HG02610 (cell line): ENCODE data around the gene PTGES3L.
"Not testable (repeated sequence)": the region's sequence is repeated elsewhere in the genome, so short reads cannot be mapped to it uniquely, and the experiment has no call there.

ENCODE experiments used
- ATAC-seq: cut with Tn5 transposase; IDR thresholded peaks from one replicate; pipeline ENCODE4 v1.9.1; 2021; ENCODE audit warnings: mild to moderate bottlenecking, moderate library complexity; ENCODE audit not compliant: unreplicated experiment

PTGES3L gene

DNA sequence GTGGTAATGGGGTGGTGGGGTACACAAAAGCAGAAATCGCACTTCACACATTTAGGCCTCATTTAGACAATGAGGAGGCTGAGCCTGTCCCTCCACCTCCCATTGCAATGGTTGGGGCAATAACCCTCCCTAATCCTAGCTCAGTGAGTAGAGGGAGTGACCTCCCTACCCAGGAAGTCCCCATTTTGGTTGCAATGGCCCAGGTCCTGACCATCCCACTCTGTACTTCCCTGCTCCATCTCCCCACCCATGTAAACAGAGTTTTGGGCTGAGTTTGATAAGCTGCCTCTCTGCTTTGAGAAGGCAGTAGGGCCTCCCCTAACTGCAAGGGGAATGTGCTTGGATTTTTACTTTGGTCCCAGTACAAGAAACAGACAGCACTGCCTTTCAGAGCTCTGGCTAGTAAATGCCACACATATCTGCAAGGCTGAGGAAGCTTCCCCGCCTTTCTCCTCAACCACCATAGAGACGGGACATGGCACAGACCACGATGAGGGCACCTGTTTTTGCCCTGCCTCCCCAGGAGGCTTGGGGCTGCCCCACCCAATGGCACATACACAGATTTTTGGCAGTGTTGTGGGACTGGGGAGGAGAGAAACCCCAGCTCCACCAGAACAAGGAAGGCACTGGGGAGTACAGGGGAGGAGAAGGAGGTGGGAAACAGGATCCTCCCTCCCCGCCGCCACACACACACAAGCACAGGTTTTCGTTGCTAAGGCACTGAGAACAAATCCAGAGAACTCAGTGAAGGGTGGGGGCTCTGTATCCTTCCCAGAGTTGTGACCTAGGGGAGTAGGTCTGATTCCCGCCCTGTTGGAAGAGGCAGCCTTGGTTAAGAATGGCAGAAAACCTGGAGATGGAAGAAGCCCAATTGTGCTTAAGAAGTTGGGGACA is 35.0 kb upstream of the PTGES3L start:
- no peak for ATAC-seq

- ATAC-seq = no peak
These were observed 34.3 kb upstream of the PTGES3L start for GRCh38 chr17:43014020-43014648.

- no peak for ATAC-seq
These were observed 33.4 kb upstream of the PTGES3L start for GRCh38 chr17:43013296-43013695.

DNA sequence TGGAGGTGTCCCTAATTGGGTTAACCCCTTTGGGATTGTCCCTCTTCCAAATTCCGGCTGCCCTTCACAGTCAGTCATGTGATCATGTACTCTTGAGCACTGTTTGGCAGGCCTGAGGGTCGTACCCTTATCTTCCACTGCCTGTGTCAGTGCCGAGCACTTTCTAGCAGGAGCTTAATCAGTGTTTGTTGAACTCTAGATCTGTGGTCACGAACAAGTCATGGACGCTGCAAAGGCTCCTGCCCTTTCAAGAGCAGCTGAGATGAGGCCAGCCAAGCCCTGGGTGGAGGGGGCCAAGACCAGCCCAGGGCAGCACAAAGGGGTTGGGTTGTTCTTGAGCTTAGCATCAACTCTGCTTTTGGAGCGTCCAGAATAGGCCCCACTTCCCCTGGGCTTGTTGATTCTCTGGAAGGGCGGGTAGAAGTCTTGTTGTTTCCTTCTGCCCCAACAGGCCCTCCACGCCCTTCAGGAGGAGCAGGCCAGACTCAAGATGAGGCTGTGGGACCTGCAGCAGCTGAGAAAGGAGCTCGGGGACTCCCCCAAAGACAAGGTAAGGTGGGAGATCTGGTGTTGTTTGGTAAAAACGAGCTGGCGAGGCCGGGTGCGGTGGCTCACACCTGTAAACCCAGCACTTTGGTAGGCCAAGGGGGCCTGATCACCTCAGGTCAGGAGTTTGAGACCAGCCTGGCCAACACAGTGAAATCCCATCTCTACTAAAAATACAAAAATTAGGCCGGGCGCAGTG is 32.0 kb upstream of the PTGES3L start:
- no peak for ATAC-seq

DNA sequence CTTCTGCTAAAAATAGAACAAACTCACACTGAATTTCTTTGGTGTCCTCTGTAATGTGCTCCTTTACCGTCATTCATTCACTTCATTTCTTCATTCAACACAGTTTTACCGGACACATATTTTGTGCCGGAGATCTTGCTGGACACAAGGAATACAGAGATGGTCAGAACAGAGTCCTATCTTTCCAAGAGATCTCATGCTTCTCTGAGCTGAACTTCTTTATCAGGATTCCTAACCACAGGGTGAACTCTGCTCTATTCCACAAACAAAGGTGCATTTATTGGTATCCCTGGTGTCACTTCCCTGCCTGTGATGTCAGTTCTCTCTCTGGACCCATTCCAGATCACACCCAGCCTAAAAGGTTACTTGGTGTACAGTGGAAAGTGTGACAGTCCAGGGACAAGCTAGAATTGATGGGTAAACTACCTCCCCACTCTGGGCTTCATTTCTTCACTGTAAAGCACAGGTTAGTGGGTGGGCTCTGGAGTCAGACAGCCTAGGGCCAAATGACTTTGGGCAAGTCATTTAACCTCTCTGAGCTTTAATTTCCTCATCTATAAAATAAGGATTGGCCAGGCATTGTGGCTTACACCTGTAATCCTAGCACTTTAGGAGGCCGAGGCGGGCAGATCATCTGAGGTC is 30.9 kb upstream of the PTGES3L start:
- no peak for ATAC-seq

DNA sequence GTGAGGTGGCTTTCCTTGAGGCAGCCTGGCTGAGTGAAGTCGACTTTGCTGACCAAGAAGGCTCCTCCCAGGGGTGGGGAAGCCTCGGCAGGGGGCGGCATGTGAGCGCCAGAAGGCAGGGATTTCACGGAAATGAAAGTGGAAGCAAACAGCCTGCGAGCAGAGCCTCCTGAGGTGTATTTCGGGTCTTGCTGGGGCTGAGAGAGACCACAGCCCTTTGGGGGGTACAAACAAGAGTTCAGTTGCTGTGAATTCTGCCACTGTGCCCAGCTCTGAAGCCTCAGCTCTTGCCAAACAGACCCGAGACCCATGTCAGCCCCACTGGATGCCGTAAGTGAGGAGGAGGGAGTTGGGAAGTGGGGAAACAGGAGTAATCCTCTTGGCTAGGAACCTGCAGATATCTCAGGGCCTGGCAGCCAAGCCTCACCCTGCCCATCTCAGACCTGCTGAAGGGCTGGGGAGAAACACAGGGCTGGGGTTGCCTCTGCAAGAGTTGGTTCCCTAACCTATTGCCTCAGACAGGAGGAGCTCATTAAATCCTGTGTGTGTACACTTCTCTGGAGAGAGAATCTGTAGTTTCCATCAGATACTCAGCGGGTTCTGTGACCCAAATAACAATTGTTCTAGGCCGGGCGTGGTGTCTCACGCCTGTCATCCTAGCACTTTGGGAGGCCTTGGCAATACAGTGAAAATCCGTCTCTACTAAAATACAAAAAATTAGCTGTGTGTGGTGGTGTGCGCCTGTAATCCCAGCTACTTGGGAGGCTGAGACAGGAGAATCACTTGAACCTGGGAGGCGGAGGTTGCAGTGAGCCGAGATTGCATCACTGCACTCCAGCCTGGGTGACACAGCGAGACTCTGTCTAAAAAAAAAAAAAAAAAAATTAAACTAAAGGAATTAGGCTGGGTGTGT is 27.0 kb upstream of the PTGES3L start, which contains the start of gene IFI35:
IFI35 (plus strand) TSS at position 146 of the 913 bp plus-strand sequence; CDS start at position 310, 164 bp downstream.
- ATAC-seq = peak; percentile 88

DNA sequence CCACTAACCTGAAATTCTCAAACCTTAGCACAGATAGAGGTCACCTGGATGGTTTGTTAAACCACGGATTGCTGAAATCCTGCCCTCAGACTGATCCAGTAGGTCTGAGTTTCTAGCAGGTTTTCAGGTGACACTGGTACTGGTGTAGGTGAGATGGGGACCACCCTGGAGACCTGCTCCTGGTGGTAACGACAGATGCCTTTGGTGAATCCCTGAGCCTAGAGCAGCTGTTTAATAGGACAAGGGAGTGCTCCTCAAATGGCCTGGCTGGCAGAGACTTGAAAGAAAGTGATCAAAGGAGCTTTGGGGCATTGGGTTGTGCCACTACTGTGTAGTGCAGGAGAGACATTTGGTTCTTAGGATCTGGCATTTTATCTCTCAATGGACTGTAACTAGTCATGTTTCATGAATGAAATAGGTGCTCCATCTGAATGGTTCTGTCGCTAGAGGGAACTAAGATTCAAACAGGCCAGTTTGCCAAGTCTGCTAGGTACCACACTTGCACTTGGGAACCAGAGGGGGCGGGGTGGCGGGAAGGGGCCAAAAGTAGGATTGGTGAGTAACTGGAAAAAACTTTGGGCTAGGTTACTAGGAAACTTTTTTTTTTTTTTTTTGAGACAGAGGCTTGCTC is 23.8 kb upstream of the PTGES3L start:
- ATAC-seq = no peak

DNA sequence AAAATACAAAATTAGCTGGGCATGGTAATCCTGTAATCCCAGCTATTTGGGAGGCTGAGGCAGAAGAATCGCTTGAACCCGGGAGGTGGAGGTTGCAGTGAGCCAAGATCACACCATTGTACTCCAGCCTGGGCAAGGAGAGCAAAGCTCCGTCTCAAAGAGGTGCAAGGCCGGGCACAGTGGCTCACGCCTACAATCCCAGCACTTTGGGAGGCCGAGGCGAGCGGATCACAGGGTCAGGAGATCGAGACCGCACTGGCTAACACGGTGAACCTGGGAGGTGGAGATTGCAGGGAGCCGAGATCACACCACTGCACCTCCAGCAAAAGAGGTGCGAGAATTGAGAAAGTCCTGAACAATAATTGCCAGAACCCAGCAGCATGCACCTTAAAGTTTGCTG is 21.0 kb upstream of the PTGES3L start:
- ATAC-seq = not testable (repeated sequence)

DNA sequence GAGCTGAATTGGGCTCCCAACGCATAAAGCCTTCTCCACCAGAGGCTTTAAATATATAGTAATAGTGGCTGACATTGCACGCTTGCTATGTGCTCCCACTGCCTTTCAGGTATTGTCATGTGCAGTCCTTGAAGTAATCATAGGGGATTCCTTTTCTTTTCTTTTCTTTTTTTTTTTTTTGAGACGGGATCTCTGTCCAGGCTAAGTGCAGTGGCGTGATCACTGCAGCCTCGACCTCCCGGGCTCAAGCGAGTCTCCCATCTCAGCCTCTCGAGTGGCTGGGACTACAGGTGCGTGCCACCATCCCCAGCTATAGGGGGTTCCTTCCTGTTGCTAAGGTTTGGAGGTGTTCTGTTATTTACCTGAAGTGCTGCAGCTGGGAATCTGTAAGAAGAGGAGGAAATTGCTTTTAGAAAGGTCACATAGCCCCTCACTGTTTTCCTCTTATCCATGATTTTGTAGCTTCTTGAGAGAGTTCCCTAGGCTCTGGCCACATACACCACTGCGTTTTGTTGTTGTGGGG is 19.2 kb upstream of the PTGES3L start:
- no peak for ATAC-seq

GRCh38 chr17:42997984-42998938 is 18.4 kb upstream of the PTGES3L start, which contains the start of gene RPL27:
Gene RPL27 (plus strand): TSS chr17:42998419. CDS start chr17:42998751, 332 bp downstream.
- peak; percentile 94 for ATAC-seq

- no peak for ATAC-seq
These were observed 17.6 kb upstream of the PTGES3L start for GRCh38 chr17:42997390-42997983.

- ATAC-seq = not testable (repeated sequence)
These were observed 14.0 kb upstream of the PTGES3L start for GRCh38 chr17:42993913-42994312.

- ATAC-seq = no peak
These were observed 13.0 kb upstream of the PTGES3L start for GRCh38 chr17:42992872-42993271.

- no peak for ATAC-seq
These were observed 11.6 kb upstream of the PTGES3L start for GRCh38 chr17:42991471-42991870.

GRCh38 chr17:42989726-42990652 is 10.1 kb upstream of the PTGES3L start:
- ATAC-seq = no peak

DNA sequence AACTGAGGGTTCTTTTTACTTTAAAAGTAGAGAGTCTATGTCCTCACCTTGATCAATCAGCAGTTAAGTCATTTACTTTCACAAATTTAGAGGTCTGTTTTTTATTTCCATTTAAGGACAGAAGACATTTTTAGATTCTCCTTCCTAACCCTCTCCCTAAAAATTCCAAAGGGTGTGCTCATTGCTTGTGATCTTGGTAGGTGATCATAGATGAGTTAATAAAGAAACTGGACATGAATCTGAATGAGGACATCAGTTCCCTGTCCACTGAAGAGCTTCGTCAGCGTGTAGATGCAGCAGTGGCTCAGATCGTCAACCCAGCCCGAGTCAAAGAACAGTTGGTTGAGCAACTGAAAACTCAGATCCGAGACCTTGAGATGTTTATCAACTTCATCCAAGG is 9.3 kb upstream of the PTGES3L start:
- ATAC-seq = no peak
